Hematopoietic multipotent progenitor cell treated with erythropoietin and hydrocortisone succinate and interleukin-3 and kit ligand, for 4 days (in vitro differentiated cells): Measurements from ENCODE around the gene CDA.

Experiments
- DNase-seq: peaks from one replicate; pipeline ENCODE4 v3.0.0-alpha.2; 2015

Gene CDA

DNA sequence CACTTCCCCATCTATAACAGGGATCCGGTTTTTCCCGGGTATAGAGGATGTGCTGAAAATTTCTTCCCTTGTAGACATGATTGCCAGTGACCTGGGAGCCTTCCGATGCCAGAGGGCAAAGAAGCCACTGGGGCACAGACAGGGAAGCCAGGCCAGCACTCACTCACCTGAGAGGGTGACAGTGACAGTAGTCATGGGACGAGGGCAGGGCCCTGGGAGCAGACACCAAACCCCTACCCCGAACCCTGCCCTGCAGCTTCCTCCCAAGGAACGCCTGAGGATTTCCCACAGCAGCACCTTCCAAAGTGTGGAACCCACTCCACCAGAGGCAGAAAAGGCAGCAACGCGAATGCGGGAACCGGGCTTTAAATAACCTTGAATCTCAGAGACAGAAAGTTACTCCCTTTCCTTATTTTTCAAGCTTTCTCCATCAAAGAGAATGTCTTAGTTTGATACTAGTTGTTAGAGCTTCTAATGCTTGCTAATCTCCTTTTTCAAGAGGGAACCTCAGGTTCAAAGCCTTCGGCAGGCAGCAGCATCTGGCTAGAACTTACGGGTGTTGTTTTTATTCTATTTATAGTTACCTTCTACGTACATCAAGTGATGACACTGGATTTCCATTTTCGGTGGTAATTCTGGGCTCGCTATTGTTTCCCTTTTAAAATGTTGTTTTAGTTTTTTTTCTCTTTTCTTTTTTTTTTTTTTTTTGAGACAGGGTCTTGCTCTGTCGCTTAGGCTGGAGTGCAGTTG is 69.4 kb downstream of the CDA start:
- no peak for DNase-seq

DNA sequence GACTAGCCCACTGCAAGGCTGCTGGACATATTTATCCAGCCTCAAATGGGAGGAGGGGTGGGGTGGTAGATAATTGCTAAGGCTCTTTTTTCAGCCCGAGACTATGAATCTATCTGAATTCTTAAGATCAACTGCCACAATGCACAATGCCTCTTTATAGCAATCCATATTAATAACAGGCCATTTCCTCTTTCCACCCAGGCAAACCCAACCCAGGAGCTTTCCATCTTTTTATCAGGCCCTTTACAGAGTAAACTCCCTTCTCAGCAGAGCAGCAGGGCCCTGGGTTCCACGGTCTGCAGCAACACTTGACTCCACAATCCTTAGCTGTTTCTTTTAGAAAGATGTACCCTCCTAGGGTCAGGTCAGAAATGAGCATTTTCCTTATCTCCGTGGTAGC is 71.5 kb downstream of the CDA start:
- peak; percentile 35 for DNase-seq

DNA sequence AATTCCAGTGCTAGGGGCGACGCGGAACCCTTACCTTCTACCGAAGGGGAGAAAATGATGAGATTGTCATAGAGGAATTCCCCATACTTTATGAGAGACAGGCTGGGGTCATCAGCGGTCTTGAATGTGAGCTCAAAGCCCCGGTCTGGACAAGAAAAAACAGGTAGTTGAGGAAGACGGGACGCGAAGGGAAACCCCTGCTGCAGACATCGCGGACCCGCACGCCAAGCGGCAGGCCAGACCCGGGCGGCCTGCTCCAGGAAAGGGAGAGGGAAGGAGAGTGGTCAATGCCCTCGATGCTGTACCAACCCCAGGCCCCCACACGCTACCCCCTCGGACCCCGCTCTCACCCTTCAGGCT is 71.9 kb downstream of the CDA start:
- peak; percentile 34 for DNase-seq

DNA sequence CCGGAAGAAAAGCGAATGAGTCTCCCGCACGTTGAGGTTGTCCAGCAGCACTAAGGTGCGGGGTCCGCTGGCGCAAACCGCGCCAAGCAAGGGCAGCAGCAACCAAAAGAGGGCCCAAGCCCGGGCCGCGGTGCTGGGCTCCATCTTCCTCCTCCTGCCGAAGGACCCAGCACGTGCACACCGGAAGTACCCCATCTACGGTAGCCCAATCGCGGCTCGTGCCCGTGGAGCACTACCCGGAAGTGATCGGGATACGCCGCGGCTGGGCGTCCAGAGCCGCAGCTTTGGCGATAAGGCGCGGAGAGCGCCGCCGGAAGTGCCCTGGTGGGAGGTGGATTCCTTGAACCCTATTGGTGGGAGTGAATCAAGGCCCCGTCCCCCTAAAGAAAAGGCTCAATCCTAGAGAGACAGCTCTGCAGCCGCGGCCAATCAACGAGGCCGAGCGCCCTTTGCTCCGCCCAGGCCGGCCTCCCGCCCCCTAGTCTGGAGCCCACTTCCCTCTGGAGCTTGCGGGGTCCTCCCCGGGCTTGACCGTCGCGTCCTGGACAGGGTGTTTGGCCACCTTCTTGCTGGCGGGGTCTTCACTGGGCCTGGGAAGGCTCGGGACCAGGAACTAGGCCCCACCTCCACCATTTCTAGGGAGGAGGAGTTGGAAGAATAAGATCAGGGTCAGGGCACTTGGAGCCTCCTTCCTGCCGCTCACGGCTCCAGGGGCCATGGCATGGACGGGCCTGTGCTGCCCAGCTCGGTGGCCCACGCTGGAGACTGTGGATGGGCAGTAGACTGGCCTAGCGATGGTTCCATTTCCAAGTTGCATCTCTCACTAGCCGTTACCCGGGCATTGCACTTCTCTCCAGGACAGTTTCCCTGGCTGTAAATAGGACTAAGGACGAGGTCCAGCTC is 72.6 kb downstream of the CDA start, which contains the start of gene DDOST:
DDOST (minus strand) TSS at position 163 of the 903 bp plus-strand sequence; CDS start at position 144, 19 bp downstream.
- DNase-seq: peak; percentile 100

DNA sequence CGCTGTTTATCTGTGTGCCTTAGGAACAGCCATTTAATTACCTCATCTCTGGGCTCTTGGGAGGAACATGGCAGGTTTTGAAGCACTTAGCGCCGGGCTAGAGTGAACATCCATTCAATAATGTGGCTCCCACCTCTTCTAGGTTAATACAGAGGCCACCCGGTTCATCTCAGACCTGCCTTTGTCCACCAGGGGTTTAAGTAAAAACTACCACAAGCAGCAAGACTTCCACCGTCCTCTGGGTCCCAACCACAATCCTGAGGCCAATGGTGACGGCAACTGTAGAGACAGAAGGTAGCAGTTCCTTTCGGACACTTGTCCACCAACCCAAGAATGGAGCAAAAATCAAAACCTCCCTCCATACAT is 73.2 kb downstream of the CDA start:
- peak; percentile 24 for DNase-seq

DNA sequence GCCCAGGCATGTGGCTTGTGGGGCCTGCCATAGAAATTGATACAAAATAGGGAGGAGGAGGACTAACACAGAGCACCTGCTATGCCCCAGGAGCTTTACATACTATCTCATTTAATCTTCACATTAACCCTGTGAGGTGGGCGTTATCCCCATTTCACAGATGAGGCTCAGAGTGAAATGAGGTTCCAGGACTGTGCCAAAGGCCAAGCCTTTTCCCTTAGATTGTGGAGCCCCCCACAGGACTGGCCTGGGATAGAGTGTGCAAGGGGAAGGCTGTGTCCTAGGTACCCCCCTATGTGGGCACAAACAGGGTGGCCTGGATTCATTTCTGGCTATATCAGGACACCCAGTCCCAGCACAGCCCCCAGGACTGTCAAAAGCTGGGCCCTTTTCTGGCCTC is 74.5 kb downstream of the CDA start:
- peak; percentile 32 for DNase-seq

DNA sequence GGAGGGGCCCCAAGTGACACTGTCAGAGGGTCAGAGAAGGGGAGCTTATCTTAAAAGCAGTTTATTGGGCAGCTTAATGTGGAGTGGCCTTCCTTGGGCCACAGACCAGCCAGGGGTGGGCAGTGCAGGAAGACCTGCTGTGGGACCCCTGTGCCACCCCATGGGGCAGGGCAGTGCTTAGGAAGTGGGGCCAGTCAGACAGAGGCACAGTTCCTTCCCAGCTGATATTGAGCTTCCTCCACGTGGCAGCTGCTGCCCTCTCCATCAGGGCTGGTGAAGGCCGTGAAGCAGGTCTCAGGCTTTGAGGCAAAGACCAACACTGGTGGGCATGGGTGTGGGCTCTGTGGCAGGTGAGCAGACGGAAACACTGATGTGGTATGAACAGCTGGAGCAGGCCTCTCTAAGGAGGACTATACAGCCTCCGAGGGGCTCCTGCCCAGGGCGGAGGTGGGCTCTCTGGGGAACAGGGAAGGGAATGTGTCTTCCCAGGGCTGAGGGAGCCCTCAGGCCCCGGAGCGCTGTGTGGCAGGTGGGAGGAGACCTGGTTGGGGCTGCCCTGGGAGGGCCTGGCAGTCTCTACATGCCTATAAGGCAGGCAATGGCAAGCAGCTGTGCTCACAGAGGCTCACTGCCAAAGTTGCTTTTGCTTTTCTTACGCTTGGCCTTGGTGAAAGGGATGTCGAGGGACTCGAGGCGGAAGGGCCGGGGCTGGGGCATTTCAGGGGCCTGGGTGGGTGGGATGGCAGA is 75.2 kb downstream of the CDA start:
- DNase-seq: no peak

DNA sequence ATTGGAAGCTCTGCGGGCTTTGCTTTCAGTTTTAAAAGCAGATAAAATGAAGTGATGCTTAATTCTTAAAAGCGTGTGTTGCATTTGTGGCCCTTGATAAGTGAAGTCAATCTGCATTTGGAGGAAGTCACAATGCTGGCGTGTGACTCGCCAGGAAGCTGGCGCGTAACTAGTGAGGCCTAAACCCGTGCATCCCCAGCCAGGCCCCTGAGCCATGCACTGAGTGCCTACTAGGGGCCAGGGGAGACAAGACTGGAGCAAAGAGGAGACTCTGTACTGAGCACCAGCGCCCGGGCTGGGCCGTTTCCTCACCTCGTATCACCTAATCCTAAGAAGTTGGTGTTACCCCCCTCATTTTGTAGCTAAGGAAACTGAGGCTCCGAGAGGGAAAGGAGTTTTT is 76.8 kb downstream of the CDA start:
- peak; percentile 59 for DNase-seq

DNA sequence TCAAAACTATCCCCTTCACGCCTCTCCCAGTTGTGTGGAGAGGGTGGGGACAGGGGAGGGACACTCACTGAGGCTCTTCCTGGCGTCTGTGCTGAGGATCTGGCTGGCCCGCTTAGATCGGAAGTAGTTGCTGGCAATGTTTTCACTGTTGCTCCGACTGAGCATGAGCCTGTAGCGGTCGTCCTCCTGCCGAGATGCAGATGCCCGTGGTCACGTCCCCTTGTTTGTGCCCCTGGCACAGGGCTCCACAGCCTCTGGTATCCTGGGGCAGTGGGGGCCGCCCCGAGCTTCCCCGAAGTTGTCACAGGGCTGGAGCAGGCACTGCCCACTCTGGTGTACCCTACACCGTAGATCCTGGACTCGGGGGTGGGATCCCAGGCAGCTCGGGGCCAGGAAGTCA is 77.2 kb downstream of the CDA start:
- no peak for DNase-seq

DNA sequence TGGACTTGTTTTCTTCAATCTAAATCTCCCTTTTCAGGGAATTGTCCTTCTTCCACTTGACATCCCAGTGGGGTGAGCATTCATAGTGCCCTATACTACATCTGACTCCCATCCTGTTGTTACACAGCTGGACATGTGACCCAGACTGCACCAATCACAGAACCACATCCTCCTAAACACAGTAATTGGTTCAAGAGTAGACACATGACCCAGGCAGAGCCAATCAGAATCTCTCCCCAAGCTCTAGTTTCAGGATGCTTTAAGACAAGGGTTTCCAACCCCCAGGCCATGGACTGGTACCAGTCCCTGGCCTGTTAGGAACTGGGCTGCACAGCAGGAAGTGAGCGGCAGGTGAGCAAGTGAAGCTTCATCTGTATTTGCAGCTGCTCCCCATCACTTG is 77.9 kb downstream of the CDA start:
- peak; percentile 40 for DNase-seq
